IgD-negative memory B cell (primary cell): ENCODE results near the gene DHDH. TPM values are rescaled to one million over a fixed set of nuclear protein-coding genes. Genes with fewer than 3 reads are reported as not detected.

Experiments
- H3K27ac Mint-ChIP-seq, 3 donors: one replicate each; pipeline ENCODE4 v1.8.0; 2020 to 2022; ENCODE audit warnings: mild to moderate bottlenecking in 3 of 3, mixed read lengths in 3 of 3, moderate library complexity in 1 of 3
- H3K27me3 Mint-ChIP-seq: one replicate; pipeline ENCODE4 v1.8.0; 2021; ENCODE audit warnings: mixed read lengths
- H3K36me3 Mint-ChIP-seq: one replicate; pipeline ENCODE4 v1.8.0; 2020; ENCODE audit warnings: mild to moderate bottlenecking, mixed read lengths
- H3K4me1 Mint-ChIP-seq, 3 donors: one replicate each; pipeline ENCODE4 v1.8.0; 2020 to 2022; ENCODE audit warnings: mixed read lengths in 3 of 3, mild to moderate bottlenecking in 1 of 3
- H3K4me3 Mint-ChIP-seq, 4 donors: one replicate each; pipeline ENCODE4 v1.8.0; 2020 to 2022; ENCODE audit warnings: mild to moderate bottlenecking in 4 of 4, mixed read lengths in 4 of 4, moderate library complexity in 3 of 4
- H3K9me3 Mint-ChIP-seq, 3 donors: one replicate each; pipeline ENCODE4 v1.8.0; 2020 to 2021; ENCODE audit warnings: mixed read lengths in 3 of 3, mild to moderate bottlenecking in 1 of 3
- polyA plus RNA-seq: library from polyadenylated mRNA; unstranded; fragments of 300-500 nt; fragmentation: Illumina TruSeq; gene quantifications from one replicate; pipeline ENCODE4 v1.2.3, GENCODE V29; 2021

Gene DHDH
- polyA plus RNA-seq, 1 donor from 2014 or later, result 0.39 TPM

- Mint-ChIP-seq H3K36me3 (peaks cover 5% of the 10 kb centered on the region), H3K4me3 (peak overlapping the region in 1 of 4 donors; percentile 89), H3K4me1 (peaks cover 7 to 22% (median 9%) of the 10 kb centered on the region in 3 donors), H3K27me3 (no peaks in the 10 kb centered on the region), H3K9me3 (peaks cover 0 to 3% (median 2%) of the 10 kb centered on the region in 3 donors), H3K27ac (peak overlapping the region in 1 of 3 donors; percentile 79)
Observed at GRCh38 chr19:48953141-48953540, 19.6 kb downstream of the DHDH start.

GRCh38 chr19:48953990-48954594, 20.6 kb downstream of the DHDH start:
- peak overlapping the region; percentile 11 to 97 (median 79) for H3K27ac Mint-ChIP-seq
- H3K4me3 Mint-ChIP-seq, result peak overlapping the region; percentile 89 to 97 (median 91)
- H3K36me3 Mint-ChIP-seq, result peaks cover 5% of the 10 kb centered on the region
- no peaks in the 10 kb centered on the region for H3K27me3 Mint-ChIP-seq
- H3K4me1 Mint-ChIP-seq, result peaks cover 7 to 22% (median 9%) of the 10 kb centered on the region in 3 donors
- no peaks in the 10 kb centered on the region for H3K9me3 Mint-ChIP-seq

GRCh38 chr19:48954595-48955307, 21.3 kb downstream of the DHDH start, which contains the start of gene BAX:
TSS of gene BAX (plus strand) at chr19:48954875. CDS start at chr19:48954929, 54 bp downstream.
- H3K36me3 Mint-ChIP-seq, result peaks cover 5% of the 10 kb centered on the region
- H3K9me3 Mint-ChIP-seq, result no peaks in the 10 kb centered on the region
- no peaks in the 10 kb centered on the region for H3K27me3 Mint-ChIP-seq
- peaks cover 7 to 22% (median 9%) of the 10 kb centered on the region in 3 donors for H3K4me1 Mint-ChIP-seq
- peak within 1 kb of the TSS; percentile 89 to 97 (median 91) for H3K4me3 Mint-ChIP-seq
- H3K27ac Mint-ChIP-seq, result peak within 1 kb of the TSS; percentile 11 to 97 (median 83)

GRCh38 chr19:48955308-48955958, 21.9 kb downstream of the DHDH start:
- no peaks in the 10 kb centered on the region for H3K27me3 Mint-ChIP-seq
- peaks cover 7 to 22% (median 9%) of the 10 kb centered on the region in 3 donors for H3K4me1 Mint-ChIP-seq
- no peaks in the 10 kb centered on the region for H3K9me3 Mint-ChIP-seq
- peak overlapping the region; percentile 89 to 94 (median 91) for H3K4me3 Mint-ChIP-seq
- H3K27ac Mint-ChIP-seq, result peak overlapping the region; percentile 11 to 83 (median 67)
- H3K36me3 Mint-ChIP-seq, result peaks cover 5% of the 10 kb centered on the region

- Mint-ChIP-seq H3K27ac (peak overlapping the region in 1 of 3 donors; percentile 19), H3K4me3 (peak overlapping the region in 2 of 4 donors; percentile 30 to 74), H3K4me1 (peaks cover 18 to 26% (median 19%) of the 10 kb centered on the region in 3 donors), H3K9me3 (no peaks in the 10 kb centered on the region), H3K27me3 (no peaks in the 10 kb centered on the region), H3K36me3 (peaks cover 5% of the 10 kb centered on the region)
Observed at GRCh38 chr19:48958006-48958405, 24.5 kb downstream of the DHDH start.

GRCh38 chr19:48959341-48960239, 26.1 kb downstream of the DHDH start:
- Mint-ChIP-seq H3K27ac (no peak overlapping the region), H3K36me3 (peaks cover 4% of the 10 kb centered on the region), H3K4me3 (peak overlapping the region in 1 of 4 donors; percentile 74), H3K4me1 (peaks cover 20 to 35% (median 30%) of the 10 kb centered on the region in 3 donors), H3K9me3 (no peaks in the 10 kb centered on the region), H3K27me3 (no peaks in the 10 kb centered on the region)

- Mint-ChIP-seq H3K4me1 (peaks cover 20 to 36% (median 32%) of the 10 kb centered on the region in 3 donors), H3K27ac (peak overlapping the region in 1 of 3 donors; percentile 95), H3K36me3 (peaks cover 3% of the 10 kb centered on the region), H3K9me3 (no peaks in the 10 kb centered on the region), H3K4me3 (peak overlapping the region in 3 of 4 donors; percentile 41 to 65 (median 50)), H3K27me3 (no peaks in the 10 kb centered on the region)
Observed at GRCh38 chr19:48961051-48961649, 27.7 kb downstream of the DHDH start.

- Mint-ChIP-seq H3K9me3 (no peaks in the 10 kb centered on the region), H3K36me3 (peaks cover 4% of the 10 kb centered on the region), H3K27ac (peak overlapping the region; percentile 85 to 96 (median 95)), H3K4me3 (peak overlapping the region in 2 of 4 donors; percentile 77 to 90), H3K27me3 (no peaks in the 10 kb centered on the region), H3K4me1 (peaks cover 20 to 39% (median 35%) of the 10 kb centered on the region in 3 donors)
Observed at GRCh38 chr19:48961673-48962028, 28.2 kb downstream of the DHDH start.

GRCh38 chr19:48962029-48962848, 28.7 kb downstream of the DHDH start:
- peak overlapping the region; percentile 85 to 96 (median 95) for H3K27ac Mint-ChIP-seq
- no peaks in the 10 kb centered on the region for H3K9me3 Mint-ChIP-seq
- H3K4me3 Mint-ChIP-seq, result peak overlapping the region; percentile 66 to 90 (median 82)
- H3K36me3 Mint-ChIP-seq, result peaks cover 2% of the 10 kb centered on the region
- H3K4me1 Mint-ChIP-seq, result peaks cover 20 to 39% (median 35%) of the 10 kb centered on the region in 3 donors
- H3K27me3 Mint-ChIP-seq, result no peaks in the 10 kb centered on the region

GRCh38 chr19:48962849-48963165, 29.3 kb downstream of the DHDH start:
- peaks cover 2% of the 10 kb centered on the region for H3K36me3 Mint-ChIP-seq
- H3K27ac Mint-ChIP-seq, result peak overlapping the region; percentile 85 to 99 (median 95)
- no peaks in the 10 kb centered on the region for H3K27me3 Mint-ChIP-seq
- H3K4me3 Mint-ChIP-seq, result peak overlapping the region in 3 of 4 donors; percentile 77 to 90 (median 87)
- no peaks in the 10 kb centered on the region for H3K9me3 Mint-ChIP-seq
- peaks cover 24 to 37% (median 34%) of the 10 kb centered on the region in 3 donors for H3K4me1 Mint-ChIP-seq

- Mint-ChIP-seq H3K4me1 (peaks cover 29 to 36% (median 36%) of the 10 kb centered on the region in 3 donors), H3K9me3 (no peaks in the 10 kb centered on the region), H3K36me3 (peaks cover 2% of the 10 kb centered on the region), H3K27me3 (no peaks in the 10 kb centered on the region), H3K27ac (peak overlapping the region; percentile 95 to 99 (median 95)), H3K4me3 (peak overlapping the region; percentile 93 to 99 (median 94))
Observed at GRCh38 chr19:48963371-48964204, 30.1 kb downstream of the DHDH start.

GRCh38 chr19:48964205-48965039, 30.9 kb downstream of the DHDH start:
- peak overlapping the region; percentile 93 to 99 (median 96) for H3K4me3 Mint-ChIP-seq
- peaks cover 2% of the 10 kb centered on the region for H3K36me3 Mint-ChIP-seq
- no peaks in the 10 kb centered on the region for H3K27me3 Mint-ChIP-seq
- peaks cover 29 to 38% (median 36%) of the 10 kb centered on the region in 3 donors for H3K4me1 Mint-ChIP-seq
- H3K9me3 Mint-ChIP-seq, result no peaks in the 10 kb centered on the region
- peak overlapping the region; percentile 95 to 100 (median 99) for H3K27ac Mint-ChIP-seq
